HCEC 1CT (cell line): ENCODE measurements around the gene STRA6.

Experiments used
- DNase-seq: peaks from one replicate; pipeline ENCODE4 v3.0.0-alpha.2; 2017

The STRA6 gene

GRCh38 chr15:74130849-74131627, 71.5 kb downstream of the STRA6 start:
- no peak for DNase-seq

- DNase-seq = no peak
These were observed 72.3 kb downstream of the STRA6 start, which contains the start of gene ISLR2 for GRCh38 chr15:74130155-74130848. Gene ISLR2, plus strand, starts transcription at chr15:74130586. Its CDS starts 2,169 bp downstream, at chr15:74132755.

GRCh38 chr15:74129586-74130154, 72.9 kb downstream of the STRA6 start:
- no peak for DNase-seq
